GM15510 (cell line): ENCODE data around the gene CLECL1.

ENCODE experiments used
- POLR2A ChIP-seq: IDR thresholded peaks from 3 replicates; pipeline ENCODE4 v1.6.1; 2011; ENCODE audit warnings: borderline replicate concordance; ENCODE audit not compliant: insufficient read length; ENCODE audit errors: extremely low read depth

CLECL1 gene

DNA sequence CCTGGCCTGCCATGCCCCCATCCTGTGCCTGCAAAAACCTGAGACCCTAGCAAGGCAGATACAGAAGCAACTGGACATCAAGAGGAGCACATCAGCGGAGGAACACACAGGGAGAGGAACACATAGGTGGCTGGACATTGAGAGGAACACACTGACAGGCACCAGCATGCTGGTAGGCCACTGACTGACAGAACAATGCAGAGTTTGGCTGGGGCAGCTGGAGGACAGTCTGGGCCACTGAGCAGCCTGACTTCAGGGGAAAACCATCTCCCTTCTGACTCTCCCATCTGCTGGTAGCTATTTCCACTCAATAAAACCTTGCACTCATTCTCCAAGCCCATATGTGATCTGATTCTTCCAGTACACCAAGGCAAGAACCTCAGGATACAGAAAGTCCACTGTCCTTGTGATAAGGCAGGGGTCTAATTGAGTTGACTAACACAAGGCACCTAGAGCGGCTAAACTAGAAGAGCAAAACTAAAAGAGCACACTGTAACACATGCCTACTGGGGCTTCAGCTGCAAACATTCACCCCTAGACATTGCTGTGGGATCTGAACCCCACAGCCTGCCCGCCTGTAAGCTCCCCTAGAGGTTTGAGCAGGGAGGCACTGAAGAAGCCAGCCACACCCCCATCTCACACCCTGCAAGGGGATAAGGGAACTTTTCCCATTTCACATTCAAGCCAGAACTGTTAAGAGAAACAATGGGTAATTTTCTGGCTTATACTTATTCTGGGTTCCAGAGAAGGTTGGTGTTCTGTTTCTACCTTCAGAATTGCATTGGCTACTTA lies 22.1 kb downstream of the CLECL1 start:
- no peak for TF ChIP-seq POLR2A

DNA sequence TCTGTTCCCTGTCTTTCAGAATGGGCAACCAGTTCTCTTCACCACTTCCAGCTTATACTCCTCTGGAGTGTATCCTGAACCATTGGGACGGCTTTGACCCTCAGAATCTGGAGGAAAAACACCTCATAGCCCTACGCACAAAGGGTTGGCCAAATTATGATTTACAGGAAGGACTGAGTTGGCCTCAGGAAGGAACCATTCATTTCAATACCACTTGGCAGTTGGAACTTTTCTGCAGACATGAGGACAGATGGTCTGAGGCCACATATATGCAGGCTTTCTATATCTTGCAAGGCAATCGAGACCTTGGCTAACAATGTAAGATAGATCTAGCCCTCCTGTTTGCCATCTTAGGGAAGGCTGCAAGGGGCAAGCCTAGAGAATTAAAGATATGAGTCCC lies 24.0 kb downstream of the CLECL1 start:
- TF ChIP-seq POLR2A, result no peak

DNA sequence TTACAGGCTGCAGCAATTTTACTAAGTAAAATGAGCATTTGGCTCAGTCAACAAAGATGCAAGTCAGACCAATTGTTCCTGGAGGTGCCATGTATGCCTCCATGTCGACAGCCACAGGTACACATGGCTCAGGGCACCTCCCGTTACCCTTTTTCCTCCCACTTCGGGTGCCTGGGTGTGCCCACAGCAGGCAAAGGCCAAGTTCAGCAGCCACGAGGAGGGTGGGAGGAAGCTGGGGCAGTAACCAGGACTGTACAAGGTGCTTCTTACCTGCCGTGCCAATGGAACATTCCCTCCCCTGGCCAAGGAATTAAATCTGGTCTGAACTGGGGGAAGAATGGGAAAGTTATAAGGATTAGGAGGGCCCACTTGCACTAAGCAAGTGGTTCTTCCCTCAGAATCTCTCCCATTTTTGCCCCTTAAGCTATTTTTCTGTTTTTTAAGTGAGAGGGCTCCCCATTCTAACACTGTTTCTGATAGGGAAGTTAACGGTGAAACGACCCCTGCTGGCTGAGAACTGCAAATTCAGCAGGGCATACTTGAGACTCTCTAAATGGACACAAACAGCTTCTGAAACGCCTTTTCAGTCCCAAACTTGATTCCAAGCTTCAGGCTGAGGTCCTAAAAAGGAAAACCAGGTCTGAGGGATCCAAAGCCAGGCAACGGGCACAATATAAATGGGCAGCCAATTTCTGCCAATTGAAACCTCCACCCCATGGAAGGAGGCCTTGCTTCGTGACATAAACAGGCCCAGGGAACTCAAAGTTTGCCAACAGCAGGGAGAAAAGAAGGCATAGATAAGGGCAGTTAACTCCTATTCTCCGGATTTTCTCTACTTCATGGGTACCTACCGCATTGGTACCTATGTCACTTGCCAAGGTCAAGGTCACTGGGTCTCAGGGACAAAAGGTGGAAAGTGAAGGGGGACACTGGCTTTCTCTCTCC lies 24.8 kb downstream of the CLECL1 start:
- no peak for TF ChIP-seq POLR2A

DNA sequence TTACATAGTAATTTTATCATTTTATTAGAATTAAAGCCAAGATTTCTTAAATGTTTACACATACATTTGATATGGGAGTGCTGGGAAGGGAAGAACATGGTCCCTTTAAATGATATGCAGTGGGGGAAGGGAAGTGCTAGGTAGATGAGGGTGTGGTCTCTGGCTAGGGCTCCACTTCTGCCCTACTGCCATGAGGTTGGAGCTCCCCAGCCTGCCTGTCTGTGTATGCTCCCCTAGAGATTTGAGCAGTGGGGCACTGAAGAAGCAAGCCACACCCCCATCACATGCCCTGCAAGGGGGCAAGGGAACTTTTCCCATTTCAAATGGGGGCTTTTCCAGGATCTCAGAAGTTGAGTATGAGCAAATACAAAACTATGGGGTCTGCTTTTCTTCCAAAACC lies 25.5 kb downstream of the CLECL1 start:
- no peak for TF ChIP-seq POLR2A

DNA sequence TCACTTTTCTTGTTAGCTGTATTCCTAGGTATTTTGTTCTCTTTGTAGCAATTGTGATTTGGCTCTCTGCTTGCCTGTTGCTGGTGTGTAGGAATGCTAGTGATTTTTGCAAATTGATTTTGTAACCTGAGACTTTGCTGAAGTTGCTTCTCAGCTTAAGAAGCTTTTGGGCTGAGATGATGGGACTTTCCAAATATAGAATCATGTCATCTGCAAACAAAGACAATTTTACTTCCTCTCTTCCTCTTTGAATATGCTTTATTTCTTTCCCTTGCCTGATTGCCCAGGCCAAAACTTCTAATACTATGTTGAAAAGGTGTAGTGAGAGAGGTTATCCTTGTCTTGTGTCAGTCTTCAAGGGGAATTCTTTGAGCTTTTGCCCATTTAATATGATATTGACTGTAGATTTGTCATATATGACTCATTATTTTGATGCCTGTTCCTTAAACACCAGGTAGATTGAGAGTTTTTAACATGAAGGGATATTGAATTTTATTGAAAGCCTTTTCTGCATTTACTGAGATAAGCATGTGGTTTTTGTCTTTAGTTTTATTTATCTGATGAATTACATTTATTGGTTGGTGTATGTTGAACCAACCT lies 26.7 kb downstream of the CLECL1 start:
- TF ChIP-seq POLR2A, result no peak

DNA sequence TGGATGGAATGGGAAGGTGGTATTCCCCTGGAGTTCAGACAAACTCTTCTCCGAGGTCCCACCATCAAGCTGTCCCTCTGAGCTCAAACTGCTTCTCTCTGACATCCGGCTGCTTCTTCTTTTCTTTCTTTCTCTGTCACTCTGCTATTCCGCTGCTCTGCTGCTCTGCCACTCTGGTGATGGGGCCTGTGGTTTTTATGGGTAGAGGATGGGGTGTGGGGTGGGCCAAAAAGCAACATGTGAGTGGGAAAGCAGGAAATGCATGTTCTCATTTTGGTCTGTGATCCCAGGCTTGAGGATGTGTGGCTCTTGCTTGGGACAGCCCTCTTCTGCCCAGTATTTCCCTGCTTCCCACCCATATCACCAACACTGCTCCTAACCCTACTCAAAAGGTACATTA lies 30.6 kb downstream of the CLECL1 start:
- TF ChIP-seq POLR2A, result no peak

DNA sequence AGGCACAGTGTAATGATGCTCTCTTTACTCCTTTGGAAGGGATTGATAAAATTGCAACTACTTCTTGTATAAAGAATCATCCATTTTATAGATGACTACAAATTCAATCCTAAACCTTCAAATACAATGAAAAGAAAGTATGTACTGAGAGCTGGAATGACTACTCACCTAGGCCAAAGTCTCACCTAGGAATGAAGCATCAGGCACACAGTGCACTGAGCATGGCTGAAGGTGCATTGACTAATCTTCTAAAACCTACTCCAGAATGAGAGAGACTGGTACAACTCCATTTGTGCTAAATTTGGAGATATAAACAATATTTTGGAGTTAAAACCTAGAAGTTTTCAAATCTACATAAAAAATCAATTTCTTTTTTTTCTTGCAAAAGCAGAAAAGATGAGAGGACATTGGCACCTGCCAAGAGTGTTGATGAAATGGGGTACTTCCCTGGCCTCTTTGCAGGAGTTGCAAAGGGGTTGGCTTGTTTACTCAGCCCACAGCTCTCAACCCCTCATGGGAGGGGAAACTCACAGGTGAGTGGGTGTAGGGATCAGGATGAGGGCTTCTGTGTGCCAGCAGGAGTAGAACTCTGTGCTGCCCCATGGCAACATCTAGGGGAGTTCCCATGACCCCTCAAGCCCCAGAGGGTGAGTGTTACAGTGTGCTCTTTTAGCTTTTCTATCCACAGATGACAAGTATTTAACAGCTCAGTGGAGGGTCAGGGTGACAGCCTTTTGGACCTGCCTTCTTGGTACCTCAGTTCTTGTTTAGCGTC lies 31.3 kb downstream of the CLECL1 start:
- no peak for TF ChIP-seq POLR2A

DNA sequence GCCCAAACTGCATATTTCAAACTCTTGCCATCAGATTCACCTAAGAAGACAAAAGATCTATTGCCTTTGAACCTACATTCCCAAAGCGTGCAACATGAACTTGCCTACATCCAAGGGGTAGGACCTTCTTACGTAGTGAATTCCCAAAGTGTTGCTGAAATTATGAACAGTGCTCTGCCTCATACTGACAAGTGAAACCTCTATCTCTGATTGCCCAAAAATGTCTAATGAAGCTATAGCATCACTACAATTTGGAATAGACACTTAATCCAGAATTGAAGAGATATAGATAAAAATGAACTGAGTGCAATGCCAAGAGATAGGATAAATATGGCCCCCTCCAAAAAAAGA lies 32.3 kb downstream of the CLECL1 start:
- no peak for TF ChIP-seq POLR2A

DNA sequence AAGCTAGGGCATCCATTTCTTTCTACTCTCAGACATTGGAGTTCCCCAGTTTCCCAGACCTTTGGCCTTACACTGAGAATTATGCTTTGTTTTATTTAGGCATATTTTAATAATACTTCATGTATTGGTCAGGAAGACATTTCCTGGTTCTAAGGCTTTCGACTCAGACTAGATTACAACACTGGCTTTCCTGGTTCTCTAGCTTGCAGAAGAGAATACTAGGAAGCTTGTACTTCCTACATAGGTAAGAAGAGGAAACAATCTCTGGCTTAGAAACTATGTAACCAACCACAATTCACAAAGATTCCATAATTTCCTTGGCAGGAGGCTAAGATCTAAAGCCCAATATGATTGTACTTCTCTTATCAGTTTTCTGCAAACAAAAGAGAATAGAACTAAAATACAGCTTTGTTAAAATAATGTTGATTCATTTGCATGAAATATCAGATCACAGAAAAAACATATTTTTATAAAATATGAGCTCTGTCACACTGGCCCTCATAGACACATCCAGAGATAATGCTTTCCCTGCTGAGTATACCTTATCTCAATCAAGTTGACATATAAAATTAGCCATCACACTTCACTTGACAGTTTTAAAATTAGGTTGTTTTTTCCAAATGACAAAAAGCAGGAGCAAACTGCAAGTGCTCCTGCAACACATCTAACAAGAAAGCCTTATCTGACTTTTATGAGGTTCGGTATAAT lies 32.8 kb downstream of the CLECL1 start:
- TF ChIP-seq POLR2A, result no peak

DNA sequence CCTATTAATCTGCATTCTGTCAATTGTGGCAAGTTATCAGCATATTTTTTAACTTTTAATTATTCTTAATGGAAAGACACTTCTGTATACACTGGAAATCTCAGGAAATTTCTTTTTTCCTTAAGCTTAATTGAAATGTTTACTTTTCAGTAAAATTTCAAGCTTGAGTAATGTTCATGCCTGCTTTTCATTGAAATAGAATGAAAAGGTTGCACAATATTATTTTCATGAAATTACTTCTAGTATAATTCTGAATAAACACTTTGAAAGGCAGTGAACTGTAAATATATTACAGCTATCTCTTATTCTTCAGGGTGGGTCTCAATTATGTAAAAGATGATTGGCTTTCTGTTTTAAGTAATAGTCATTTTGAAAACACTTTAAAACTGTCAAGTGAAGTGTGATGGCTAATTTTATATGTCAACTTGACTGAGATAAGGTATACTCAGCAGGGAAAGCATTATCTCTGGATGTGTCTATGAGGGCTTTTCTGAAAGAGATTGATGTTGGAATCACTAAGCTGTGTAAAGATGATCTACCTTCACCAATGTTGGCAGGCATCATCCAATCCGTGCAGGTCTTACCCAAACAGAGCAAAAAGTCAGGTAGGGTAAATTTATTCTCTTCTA lies 33.5 kb downstream of the CLECL1 start:
- TF ChIP-seq POLR2A, result no peak

DNA sequence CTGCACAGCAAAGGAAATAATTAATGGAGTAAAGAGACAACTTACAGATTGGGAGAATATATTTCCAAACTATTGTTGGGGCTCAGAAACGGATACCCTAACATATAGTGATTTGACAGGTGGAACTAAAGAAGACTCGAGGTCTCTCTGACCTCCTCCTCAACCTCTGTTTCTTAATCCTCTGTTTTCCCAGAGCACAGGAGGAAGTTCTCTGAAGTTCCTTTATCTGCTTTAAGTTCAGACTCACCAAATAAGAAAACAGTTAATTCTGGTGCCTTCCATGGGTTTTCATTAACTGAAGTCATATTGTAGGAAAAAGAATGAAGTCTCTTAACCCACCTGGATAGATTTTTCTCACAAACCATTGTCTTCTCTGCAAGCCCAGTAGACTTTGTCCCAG lies 34.2 kb downstream of the CLECL1 start:
- TF ChIP-seq POLR2A, result no peak

DNA sequence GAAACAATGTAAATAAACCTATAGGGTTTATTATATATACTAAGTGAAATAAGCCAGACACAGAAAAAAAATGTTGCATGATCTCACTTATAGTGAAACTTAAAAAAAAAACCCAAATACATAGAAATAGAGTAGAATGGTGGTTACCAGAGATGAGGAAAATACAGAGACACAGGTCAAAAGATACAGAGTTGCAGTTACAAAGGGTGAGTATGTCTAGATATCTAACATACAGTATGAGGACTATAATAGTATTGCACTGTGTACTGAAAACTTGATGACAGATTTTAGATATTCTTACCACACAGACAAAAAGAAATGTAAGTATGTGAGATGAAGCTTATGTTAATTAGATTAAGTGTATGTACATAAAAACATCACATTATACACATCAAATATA lies 35.3 kb downstream of the CLECL1 start:
- no peak for TF ChIP-seq POLR2A

DNA sequence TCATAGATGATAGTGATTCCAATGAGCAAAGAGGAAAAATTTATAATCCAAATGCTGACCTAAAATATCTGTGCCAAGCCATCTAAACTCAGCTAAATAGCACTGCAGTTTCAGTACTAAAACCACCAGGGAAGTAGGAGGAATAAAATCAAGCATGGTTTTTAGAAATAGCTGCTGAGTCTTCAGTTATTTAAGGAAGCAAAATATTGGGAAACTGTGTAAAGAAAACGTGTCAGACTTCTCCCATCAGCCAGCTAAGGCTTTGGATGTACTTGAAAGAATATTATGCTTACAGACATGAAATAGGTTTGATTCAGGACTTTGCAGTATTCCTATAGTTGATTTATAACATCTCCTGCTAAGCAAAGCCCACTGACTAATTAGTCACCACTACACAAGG lies 38.7 kb downstream of the CLECL1 start:
- no peak for TF ChIP-seq POLR2A

DNA sequence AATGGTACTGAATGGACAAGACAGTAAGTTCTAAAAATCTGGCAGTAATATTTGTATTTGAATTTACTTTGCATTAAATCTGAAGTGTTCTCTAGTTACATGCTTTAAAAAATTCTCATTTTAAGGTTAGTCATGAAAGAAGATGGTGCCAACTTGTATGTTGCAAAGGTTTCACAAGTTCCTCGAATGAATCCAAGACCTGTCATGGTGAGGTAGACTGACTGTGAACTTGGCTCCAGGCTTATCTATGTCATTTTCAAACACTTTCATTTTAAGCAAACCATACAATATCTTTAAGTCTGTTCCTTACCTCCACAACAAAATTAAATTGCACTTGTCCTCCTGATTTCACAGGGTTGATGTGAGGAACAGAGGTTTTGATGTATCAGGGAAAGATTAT lies 40.0 kb downstream of the CLECL1 start:
- TF ChIP-seq POLR2A, result no peak

DNA sequence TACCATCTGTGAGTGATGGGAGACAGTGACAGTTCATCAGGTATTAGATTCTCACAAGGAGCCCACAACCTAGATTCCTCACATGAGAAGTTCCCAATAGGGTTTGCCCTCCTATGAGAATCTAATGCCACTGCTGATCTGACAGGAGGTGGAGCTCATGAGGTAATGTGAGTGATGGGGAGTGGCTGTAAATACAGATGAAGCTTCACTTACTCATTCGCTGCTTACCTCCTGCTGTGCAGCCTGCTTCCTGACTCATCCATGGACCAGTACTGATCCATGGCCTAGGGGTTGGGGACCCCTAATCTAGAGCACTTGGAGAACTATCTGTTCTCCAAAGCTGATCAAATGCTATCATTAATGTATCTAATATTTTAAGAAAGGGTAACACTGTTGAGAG lies 45.7 kb downstream of the CLECL1 start:
- no peak for TF ChIP-seq POLR2A

DNA sequence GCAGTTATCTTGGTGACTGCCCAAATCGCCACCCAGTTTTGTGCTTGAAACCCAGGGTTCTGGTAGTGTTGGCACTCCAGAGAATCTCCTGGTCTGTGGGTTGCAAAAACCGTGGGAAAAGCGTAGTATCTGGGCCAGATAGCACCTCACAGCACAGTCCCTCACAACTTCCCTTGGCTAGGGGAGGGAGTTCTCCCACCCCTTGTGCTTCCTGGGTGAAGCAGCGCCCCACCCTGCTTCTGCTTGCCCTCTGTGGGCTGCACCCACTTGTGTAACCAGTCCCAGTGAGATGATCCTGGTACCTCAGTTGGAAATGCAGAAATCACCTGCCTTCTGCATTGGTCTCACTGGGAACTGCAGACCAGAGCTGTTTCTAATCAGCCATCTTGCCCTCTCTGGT lies 47.0 kb downstream of the CLECL1 start:
- TF ChIP-seq POLR2A, result no peak
